Medulla oblongata (tissue), 1 donor: ENCODE data around the gene SLC7A8.
A peak's percentile ranks its signal among the peaks of the same experiment; 100 is the strongest.

ENCODE experiments used
- DNase-seq: peaks from one replicate; pipeline ENCODE4 v3.0.0-alpha.2; 2015; ENCODE audit errors: extremely low spot score

The SLC7A8 gene

DNA sequence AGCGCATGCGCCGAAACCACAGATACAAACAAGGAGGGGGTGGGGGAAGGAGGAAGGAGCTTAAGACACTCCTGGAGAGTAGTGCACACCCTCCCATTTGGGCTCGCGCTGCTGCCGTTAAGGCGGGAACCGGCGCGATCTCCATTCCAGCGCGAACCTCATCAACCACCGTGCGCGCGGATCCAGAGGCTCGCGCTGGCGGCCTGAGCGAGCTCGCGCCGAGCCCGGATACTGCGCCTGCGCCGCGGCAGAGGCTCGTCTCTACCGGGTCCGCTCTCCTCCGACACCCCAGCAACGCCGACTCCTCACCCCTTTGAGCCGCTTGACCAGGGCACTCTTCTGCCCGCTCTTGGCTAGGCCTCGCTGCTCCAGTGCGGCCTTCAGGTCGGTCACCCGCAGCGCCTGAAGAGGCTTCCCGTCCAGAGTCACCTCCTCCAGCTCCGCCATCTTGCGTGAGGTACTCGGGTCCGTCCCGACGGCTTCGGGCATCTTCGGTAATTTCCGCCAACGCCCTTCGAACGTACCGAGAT, 88.7 kb downstream of the SLC7A8 start, which contains the start of gene ACIN1:
Gene ACIN1, minus strand, starts transcription at position 471 of the 530 bp plus-strand sequence. Its CDS starts 24 bp downstream, at position 447.
- peak; percentile 86 for DNase-seq

DNA sequence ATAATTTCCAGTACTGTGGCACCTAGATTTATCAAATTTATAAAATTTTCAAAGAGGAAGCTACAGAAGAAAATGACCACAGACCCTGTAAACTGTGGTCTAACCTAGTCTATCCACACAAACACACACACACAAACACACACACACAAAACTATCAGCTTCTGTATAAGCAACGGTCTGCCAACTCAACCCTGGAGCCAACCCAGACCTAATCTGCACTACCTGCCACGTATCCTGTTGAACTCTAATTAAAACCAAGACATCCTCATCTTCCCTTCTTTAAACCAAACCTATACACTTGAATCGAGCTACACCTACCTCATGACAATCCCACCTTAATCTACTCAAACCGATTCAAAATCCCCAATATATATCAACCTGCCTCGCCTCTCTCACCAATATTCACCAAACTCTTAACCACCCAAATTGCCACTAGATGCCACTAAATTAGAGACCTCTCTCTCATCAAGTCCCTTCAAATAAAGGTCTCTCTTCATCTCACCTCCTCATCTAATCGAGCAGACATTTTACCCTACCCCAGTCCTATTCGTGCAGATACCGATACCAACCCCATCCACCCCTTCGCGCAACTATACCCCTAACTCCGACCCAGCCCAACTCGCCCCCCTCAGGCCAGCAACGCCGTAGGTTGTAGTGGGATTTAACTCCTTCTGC, 89.3 kb downstream of the SLC7A8 start:
- no peak for DNase-seq

DNA sequence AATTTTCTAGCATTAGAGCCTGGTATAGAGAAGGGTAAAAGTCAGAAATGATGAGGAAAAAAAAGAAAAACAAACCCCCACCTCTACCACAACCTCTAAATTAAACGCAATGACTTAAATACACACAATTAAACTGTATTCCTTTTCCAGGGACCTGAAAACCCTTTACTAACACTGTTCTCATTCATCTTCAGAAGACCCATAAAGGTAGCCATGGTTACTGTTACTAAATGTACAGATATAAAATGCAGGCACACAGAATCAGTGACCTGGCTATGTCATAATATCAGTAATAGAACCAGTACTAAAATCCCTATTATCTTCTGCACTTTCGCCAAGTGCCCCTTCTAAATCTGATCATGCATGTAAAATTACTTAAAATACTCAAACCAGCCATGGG, 89.9 kb downstream of the SLC7A8 start:
- DNase-seq: no peak

DNA sequence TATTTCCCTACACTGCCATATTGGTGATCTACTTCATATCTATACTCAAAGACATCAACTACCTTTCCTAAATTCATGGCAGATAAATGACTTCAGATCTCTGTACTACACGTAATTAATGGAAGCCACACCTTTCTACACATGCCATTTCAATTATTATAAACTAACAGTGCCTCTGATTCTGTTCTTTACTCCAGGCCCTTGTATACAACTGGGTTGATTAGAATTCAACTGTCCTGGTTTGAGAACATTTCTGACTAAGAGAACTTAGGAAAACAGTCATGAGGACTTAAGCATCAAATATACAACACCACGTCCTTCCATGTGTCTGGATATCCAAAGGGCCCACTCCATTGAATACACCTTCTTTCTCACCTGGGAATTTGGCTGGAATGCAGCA, 90.4 kb downstream of the SLC7A8 start:
- DNase-seq: no peak

DNA sequence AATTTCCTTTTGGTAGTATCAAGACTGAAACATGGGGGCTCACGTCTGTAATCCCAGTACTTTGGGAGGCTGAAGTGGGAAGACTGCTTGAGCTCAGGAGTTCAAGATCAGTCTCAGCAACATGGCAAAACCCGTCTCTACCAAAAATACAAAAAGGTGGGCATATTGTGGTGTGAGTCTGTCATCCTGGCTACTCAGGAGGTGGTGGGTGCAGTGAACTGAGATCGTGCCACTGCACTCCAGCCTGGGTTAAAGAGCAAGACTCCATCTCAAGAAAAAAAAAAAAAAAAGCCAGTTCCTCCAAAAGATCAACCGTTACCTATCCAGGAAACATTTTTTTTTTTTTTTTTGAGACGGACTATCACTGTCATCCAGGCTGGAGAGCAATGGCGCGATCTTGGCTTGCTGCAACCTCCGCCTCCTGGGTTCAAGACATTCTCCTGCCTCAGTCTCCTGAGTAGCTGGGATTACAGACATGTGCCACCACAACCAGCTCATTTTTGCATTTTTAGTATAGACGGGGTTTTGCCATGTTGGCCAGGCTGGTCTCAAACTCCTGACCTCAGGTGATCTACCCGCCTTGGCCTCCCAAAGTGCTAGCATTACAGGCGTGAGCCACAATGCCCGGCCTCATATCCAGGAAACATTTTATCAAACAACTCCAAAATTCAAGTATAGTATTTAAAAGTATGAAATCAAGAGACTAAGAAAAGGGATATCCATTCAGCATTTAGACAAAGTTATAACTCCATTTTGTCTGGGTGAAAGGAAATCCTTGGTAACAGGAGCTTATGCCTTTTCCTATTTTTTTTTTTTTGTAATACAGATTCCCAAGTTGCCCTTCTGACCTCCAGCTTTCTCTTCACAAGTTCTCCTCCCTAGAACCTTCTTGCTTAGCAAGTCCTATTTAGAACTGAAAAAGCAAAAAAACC, 91.9 kb downstream of the SLC7A8 start:
- DNase-seq: no peak

DNA sequence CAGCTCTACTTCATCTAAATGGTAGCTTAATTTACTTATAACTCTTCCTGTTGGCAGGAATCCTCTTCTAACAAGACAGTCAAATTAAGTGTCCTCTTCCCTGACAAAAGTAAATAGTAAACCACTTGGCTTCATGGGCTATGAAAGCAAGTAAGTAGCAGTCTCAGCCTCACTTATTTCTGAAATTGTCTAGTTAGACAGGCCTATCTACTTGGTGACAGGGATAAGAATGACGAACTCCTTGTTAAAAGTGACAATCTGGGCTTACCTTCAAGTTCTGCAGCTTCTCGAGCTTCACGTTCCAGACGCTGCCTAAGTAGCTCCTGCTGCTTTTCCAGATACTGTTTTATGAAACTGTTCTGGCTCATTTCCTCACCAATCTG, 93.2 kb downstream of the SLC7A8 start:
- no peak for DNase-seq

DNA sequence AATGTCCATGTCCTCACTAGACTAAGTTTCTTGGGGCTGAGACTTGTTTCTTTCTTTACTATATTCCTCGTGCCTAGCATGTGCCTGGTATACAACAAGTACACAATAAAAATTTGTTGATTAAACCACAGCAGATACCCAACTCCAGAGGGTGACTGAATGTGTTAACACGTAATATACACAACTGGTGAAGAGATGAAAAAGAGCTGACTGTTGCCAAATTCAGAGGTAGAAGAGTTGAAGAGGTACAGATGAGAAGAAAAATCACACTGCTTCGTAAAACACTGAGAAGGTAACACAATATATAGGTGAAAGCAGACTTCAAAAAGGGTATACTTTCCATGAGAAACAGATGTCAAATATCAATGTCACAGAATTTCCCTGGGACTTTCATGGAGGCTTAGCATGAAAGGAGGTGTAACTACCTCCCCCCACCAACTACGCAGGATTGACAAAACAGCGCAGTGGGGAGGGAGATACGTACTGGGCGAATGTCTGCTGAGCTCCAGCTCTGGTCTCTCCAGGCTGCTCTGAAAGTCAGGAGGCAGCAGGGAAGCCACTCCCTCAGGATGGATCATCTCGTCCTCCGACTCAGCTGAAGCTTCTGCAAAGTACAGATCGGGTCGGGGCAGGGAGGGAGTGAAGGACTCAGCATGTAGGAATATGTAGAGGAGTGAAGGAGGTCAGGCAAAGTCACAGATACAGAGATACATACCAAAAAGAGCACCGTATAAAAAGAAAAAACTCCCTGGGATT, 93.8 kb downstream of the SLC7A8 start:
- DNase-seq: no peak

DNA sequence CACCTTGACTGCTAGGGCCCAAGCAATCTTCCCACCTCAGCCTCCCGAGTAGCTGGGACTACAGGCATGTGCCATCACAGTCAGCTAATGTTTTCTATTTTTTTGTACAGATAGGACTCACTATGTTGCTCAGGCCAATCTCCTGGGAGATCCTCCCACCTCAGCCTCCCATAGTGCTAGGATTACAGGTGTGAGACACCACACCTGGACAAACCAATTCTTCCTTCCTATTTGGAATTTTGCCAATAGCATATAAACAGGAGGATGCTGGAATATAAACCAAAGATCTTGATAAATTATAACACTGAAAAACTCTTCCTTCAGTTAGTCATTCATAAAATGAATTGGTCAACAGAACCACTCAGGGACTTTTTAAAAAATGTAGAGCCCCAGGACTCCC, 96.9 kb downstream of the SLC7A8 start:
- DNase-seq: no peak

DNA sequence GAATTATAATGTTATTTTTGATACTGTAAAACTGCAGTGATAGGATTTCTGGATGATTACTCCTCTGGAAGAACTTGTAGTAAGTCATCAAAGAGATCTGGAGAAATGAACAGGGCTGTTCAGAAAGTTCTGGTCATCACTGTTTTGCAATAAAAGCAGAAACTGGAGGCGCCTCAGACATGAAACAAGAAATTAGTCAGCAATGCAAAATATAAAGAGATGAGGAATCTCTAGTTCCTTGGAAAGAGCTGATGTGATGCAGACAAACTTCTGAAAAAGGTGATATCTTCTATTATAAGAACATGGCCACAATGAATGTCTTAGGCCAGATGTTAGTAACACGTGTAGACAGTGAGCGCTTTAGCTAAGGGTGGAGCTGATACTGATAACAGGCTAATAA, 98.0 kb downstream of the SLC7A8 start:
- DNase-seq: no peak

DNA sequence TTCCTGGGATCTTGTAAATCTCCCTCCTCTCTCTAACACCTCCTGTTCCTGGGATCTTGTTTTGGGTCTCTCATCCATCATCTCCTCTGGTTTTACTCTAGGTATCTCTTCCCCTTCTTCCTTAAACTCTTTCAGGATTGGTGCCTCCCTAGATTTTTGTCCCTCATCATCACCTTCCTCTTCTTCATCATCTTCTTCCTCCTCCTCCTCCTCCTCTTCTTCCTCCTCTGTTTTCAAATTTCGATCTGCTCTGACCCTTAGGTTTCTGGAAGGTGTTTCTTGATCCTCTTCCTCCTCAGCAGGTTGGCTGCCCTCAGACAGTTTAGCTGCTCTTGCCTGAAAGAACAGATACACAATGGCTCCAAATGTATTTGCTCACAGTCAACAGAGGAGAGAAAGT, 103.0 kb downstream of the SLC7A8 start:
- DNase-seq: no peak

DNA sequence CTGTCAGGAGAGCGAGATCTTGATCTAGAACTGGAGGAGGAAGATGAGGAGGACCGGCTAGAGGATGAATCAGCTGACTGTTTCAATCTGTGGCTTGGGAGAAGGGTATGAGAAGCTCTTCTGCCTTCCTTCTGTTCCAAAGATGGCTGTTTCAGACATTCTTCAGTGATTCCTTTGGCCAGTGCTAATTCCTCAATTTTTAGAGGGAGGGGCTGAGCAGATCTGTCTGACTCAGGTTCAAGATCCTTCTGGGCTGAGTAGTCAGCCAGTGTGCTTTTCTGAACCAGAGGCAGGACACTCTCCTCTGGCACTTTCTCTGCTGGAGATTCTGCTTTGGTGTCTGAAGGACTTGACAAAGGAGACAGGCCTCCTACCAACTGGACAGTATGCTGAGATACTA, 103.7 kb downstream of the SLC7A8 start:
- no peak for DNase-seq

DNA sequence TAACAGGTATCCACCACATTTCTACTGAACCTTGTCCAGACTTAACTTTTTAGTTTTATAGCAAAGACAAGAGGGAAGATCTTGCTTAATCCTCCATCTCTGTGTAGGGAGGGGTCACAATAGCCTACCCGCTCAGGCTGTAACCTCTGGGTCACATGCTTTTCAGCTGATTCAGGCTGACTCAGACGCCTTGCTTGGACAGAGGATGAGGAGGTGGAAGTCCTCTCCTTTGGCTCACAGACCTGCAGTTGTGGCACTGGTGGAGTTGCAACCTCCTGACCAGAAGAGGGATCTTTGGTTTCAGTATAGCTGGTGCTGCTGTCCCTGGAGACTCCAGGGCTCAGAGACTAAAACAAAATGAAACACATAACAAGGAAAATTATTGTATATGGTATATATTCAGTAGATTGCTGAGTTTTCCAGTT, 104.8 kb downstream of the SLC7A8 start:
- DNase-seq: peak; percentile 79

DNA sequence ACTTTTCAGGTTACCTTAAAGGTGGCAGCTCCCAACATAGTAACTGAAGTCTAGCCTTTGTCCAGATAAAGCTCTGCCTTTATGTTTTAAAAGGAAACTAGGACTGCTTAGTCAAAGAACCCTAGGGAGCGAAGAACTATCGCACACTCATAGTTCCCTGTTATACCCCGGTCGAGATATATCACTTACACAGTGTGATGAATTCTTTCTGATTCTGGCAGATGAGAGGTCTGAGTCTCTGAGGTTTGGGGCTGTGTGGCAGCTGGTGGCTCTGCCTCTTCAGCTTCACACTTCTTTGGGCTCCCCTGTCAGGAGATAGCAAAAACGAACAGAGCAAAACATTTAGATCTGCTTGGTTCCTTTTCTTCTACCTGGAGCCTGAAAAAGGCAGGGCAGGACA, 105.5 kb downstream of the SLC7A8 start:
- no peak for DNase-seq

DNA sequence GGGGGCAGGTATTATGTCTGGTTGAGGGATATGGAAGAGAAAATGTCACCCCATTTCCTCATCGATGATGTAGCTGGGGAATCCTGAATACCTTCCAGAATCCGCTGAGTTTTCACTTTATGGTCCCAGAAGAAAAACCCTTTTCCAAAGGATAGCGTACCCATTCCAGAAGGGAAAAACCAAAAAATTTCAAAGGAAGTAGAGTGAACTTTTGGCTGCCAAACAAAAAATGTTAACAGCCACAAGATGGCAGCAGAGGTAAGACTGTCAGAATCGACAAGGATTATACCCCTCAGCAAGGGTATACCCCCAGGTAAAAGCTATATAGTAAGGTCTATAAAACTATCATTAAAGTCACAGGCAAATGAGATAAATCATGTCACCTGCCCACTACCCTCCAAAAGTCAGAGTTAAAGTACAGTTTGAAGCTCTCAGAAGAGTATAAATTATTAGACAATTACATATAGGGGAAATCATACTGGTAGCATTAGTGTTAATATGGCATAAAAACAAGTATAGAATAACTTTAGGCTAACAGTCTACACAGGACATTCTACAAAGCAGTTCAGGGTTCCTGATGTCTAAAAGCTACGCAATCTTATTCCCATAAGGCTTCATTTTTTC, 106.6 kb downstream of the SLC7A8 start:
- DNase-seq: peak; percentile 51
